NCI-H2107 treated with DMSO at 0.1 percent for 48 hours (cell line): Measurements from ENCODE around the gene SMG7.

ENCODE experiments used
- DNase-seq: peaks from one replicate; lab custom pipeline; 2025; ENCODE audit not compliant: unreplicated experiment; lab: John Stamatoyannopoulos, UW

SMG7 gene

GRCh38 chr1:183506561-183506960 lies 34.3 kb downstream of the SMG7 start:
- no peak for DNase-seq

GRCh38 chr1:183508694-183509093 lies 36.4 kb downstream of the SMG7 start:
- DNase-seq, result no peak

- DNase-seq, result no peak
Observed at GRCh38 chr1:183512450-183512849, 40.2 kb downstream of the SMG7 start.

- DNase-seq, result no peak
Observed at GRCh38 chr1:183514235-183514634, 41.9 kb downstream of the SMG7 start.

GRCh38 chr1:183515002-183515689 lies 42.8 kb downstream of the SMG7 start:
- no peak for DNase-seq

GRCh38 chr1:183516725-183517124 lies 44.4 kb downstream of the SMG7 start:
- no peak for DNase-seq

GRCh38 chr1:183517401-183517800 lies 45.1 kb downstream of the SMG7 start:
- no peak for DNase-seq

GRCh38 chr1:183520379-183520778 lies 48.1 kb downstream of the SMG7 start:
- DNase-seq, result no peak

- DNase-seq, result no peak
Observed at GRCh38 chr1:183522104-183522503, 49.8 kb downstream of the SMG7 start.

GRCh38 chr1:183528577-183528976 lies 56.3 kb downstream of the SMG7 start:
- no peak for DNase-seq

GRCh38 chr1:183533617-183534174 lies 61.4 kb downstream of the SMG7 start:
- no peak for DNase-seq

GRCh38 chr1:183537405-183537804 lies 65.1 kb downstream of the SMG7 start:
- no peak for DNase-seq

- peak; percentile 60 for DNase-seq
Observed at GRCh38 chr1:183543619-183544204, 71.4 kb downstream of the SMG7 start.

- peak; percentile 60 for DNase-seq
Observed at GRCh38 chr1:183544598-183545297, 72.4 kb downstream of the SMG7 start.

GRCh38 chr1:183546427-183546826 lies 74.1 kb downstream of the SMG7 start:
- DNase-seq, result no peak

GRCh38 chr1:183548116-183548515 lies 75.8 kb downstream of the SMG7 start:
- DNase-seq, result peak; percentile 95

- DNase-seq, result no peak
Observed at GRCh38 chr1:183550915-183551314, 78.6 kb downstream of the SMG7 start.

- DNase-seq, result no peak
Observed at GRCh38 chr1:183551924-183552323, 79.6 kb downstream of the SMG7 start.

GRCh38 chr1:183552441-183552840 lies 80.1 kb downstream of the SMG7 start:
- no peak for DNase-seq

GRCh38 chr1:183552891-183553290 lies 80.6 kb downstream of the SMG7 start:
- DNase-seq, result no peak

- no peak for DNase-seq
Observed at GRCh38 chr1:183553331-183553730, 81.0 kb downstream of the SMG7 start.

GRCh38 chr1:183553764-183554163 lies 81.5 kb downstream of the SMG7 start:
- no peak for DNase-seq
